ENCODE results near the gene GEMIN5. TPM values are rescaled to one million over a fixed set of nuclear protein-coding genes. Genes with fewer than 3 reads are reported as not detected.

Gene GEMIN5
- total and polyA plus RNA-seq, 2 of the 8 experiments (the other 6 are each of a cell fraction or from before 2014, with no cell fraction given), result 12.8 to 47.0 TPM

- Histone ChIP-seq H4K5ac (ENCODE audit: insufficient read length, low read depth, low read length) (no peak overlapping the region), H3K4ac (replicated peaks; ENCODE audit: insufficient read length, low read depth, low read length) (no peak overlapping the region), H3K4me3 (ENCODE audit: extremely low read depth in 1 of 4, insufficient read depth in 2 of 4, low read depth in 3 of 4, low read length in 4 of 4) (no peak overlapping the region), H2BK5ac (ENCODE audit: low read depth, low read length) (no peak overlapping the region), H3K27ac (ENCODE audit: low read depth, low read length) (no peak overlapping the region), H3K23ac (ENCODE audit: insufficient read length) (no peak overlapping the region), H3K79me1 (ENCODE audit: low read depth, low read length) (peaks cover 2% of the 10 kb centered on the region), H2BK120ac (replicated peaks; ENCODE audit: low read depth, low read length) (no peak overlapping the region), H3K9ac (replicated peaks in 1 of 4; ENCODE audit: extremely low read depth in 1 of 4, low read depth in 3 of 4, low read length in 3 of 4) (no peak overlapping the region), H4K91ac (replicated peaks; ENCODE audit: insufficient read length, low read length) (no peak overlapping the region), H3K18ac (ENCODE audit: extremely low read depth, low read length) (no peak overlapping the region), H2BK15ac (ENCODE audit: low read length) (no peak overlapping the region), H3K9me3 (ENCODE audit: insufficient read depth in 2 of 2, low read depth in 1 of 2, low read length in 1 of 2) (0 out of 4 replicates have a peak, but pooled peaks cover 0 to 2% of the 10 kb centered on the region in 2 experiments), H2AK5ac (ENCODE audit: low read depth, low read length) (no peak overlapping the region), H3K56ac (replicated peaks; ENCODE audit: insufficient read length, low read depth, low read length) (no peak overlapping the region), H3K14ac (ENCODE audit: insufficient read length) (no peak overlapping the region), H3K27me3 (replicated peaks in 1 of 4; ENCODE audit: control insufficient read depth in 3 of 4, extremely low read depth in 1 of 4, insufficient read depth in 3 of 4, low read length in 3 of 4) (no peaks in the 10 kb centered on the region), H4K8ac (ENCODE audit: extremely low read depth, insufficient read depth, low read length) (no peak overlapping the region), H3K4me1 (replicated peaks in 1 of 4; ENCODE audit: control insufficient read depth in 3 of 4, insufficient read depth in 4 of 4, low read length in 3 of 4) (peaks cover 0 to 4% (median 0%) of the 10 kb centered on the region in 4 experiments; a peak in 3 of 7 replicates), H4K20me1 (replicated peaks in 1 of 2; ENCODE audit: control insufficient read depth in 1 of 2, insufficient read depth in 2 of 2, low read length in 2 of 2) (peaks cover 2 to 3% of the 10 kb centered on the region in 2 experiments), H3K23me2 (ENCODE audit: low read depth, low read length) (peaks cover 7% of the 10 kb centered on the region; the same call in 1 of the 2 replicates), H3K4me2 (ENCODE audit: insufficient read depth in 1 of 2, low read depth in 2 of 2, low read length in 2 of 2) (no peak overlapping the region), H2BK20ac (ENCODE audit: low read length) (no peak overlapping the region), H3K79me2 (ENCODE audit: control insufficient read depth in 1 of 2, insufficient read depth in 2 of 2, low read length in 2 of 2) (peaks cover 4 to 55% of the 10 kb centered on the region in 2 experiments; a peak in 3 of 4 replicates), H2BK12ac (ENCODE audit: low read depth, low read length) (no peak overlapping the region), H3K36me3 (ENCODE audit: control insufficient read depth in 2 of 4, insufficient read depth in 4 of 4, low read length in 3 of 4) (no peaks in the 10 kb centered on the region; a peak in 1 of 8 replicates), H2AFZ (ENCODE audit: low read length) (no peak overlapping the region)
- POLR2A ChIA-PET (ENCODE audit: partially characterized antibody), result no interaction called here
- 92% methylated on average over 2 of the region's 2 CpGs; no CpG with 5 or more reads in 1 of the 2 experiments for WGBS, 2 experiments (ENCODE audit: extremely low coverage in 1 of 2, insufficient coverage in 1 of 2, insufficient read length in 1 of 2, insufficient replicate concordance in 2 of 2, low coverage in 1 of 2, low lambda C conversion rate in 2 of 2, missing lambda C conversion rate in 1 of 2)
- DNase-seq (ENCODE audit: low read depth in 1 of 2, low spot score in 2 of 2) (no peak), FAIRE-seq (no peak)
- CTCF ChIA-PET (ENCODE audit: partially characterized antibody), result interaction anchor here (0.5 to 4.9 kb wide), 20 partner anchors 9 to 513 kb away, joined by 3 to 40 read pairs (median 6); no protein-coding TSS in a partner anchor
- TF ChIP-seq CEBPB (IDR thresholded peaks at IDR 0.05; ENCODE audit: low read depth, low read length) (peak; percentile 45; the same call in 1 of the 2 replicates), POLR2AphosphoS5 (IDR thresholded peaks at IDR 0.05; ENCODE audit: low read depth, low read length) (no peak), RAD21 (IDR thresholded peaks at IDR 0.05 in 1 of 2, conservative IDR thresholded peaks at IDR 0.05 in 1 of 2; ENCODE audit: low read depth in 2 of 2, low read length in 2 of 2) (peak in 1 of 2 experiments; percentile 18; a peak in 2 of 4 replicates), CTCF (IDR thresholded peaks at IDR 0.05; ENCODE audit: control extremely low read depth in 1 of 3, insufficient read depth in 1 of 3, low read depth in 1 of 3, low read length in 3 of 3) (peak in 2 of 3 experiments; percentile 22 to 38; a peak in 2 of 4 replicates), JUN (IDR thresholded peaks at IDR 0.05; ENCODE audit: low read depth, low read length) (no peak)
- TF ChIP-seq, protein P1, sequence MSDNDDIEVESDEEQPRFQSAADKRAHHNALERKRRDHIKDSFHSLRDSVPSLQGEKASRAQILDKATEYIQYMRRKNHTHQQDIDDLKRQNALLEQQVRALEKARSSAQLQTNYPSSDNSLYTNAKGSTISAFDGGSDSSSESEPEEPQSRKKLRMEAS (IDR thresholded peaks at IDR 0.05), result no peak
These were observed 7.8 kb upstream of the GEMIN5 start for GRCh38 chr5:154945695-154946301.

Measured in H1 (cell line).